EL (cell line): Measurements from ENCODE around the gene COX8A.

ENCODE experiments used
- DNase-seq: peaks from one replicate; pipeline ENCODE4 v3.0.0-alpha.2; 2016

COX8A gene

GRCh38 chr11:64023712-64024710 is 49.6 kb downstream of the COX8A start:
- no peak for DNase-seq

- no peak for DNase-seq
These were observed 50.8 kb downstream of the COX8A start for GRCh38 chr11:64025205-64025604.
